ENCODE data around the gene PARVB.

PARVB gene

GRCh38 chr22:44088976-44089570 is 65.0 kb downstream of the PARVB start:
- CTCF ChIA-PET, result interaction anchor here (1.6 to 6.3 kb wide), 2 partner anchors 95 to 538 kb away, joined by 8 to 120 read pairs; no protein-coding TSS in a partner anchor

More at GRCh38 chr22:44088976-44089570, 65.0 kb downstream of the PARVB start:
- Histone ChIP-seq H3K9me3 (ENCODE audit: control insufficient read depth, insufficient read depth, low read depth, low read length) (no peaks in the 10 kb centered on the region), H3K27ac (ENCODE audit: extremely low read depth, low read depth, low read length) (no peak overlapping the region), H3K36me3 (ENCODE audit: control insufficient read depth in 2 of 2, insufficient read depth in 1 of 2, low read length in 2 of 2) (peaks cover 0 to 4% of the 10 kb centered on the region in 2 experiments; a peak in 1 of 3 replicates), H3K4me1 (ENCODE audit: control insufficient read depth, insufficient read depth, low read length) (no peaks in the 10 kb centered on the region), H3K4me3 (ENCODE audit: low read depth, low read length) (no peak overlapping the region)
- TF ChIP-seq AEBP2 (tag by site-specific recombination; IDR thresholded peaks at IDR 0.05; ENCODE audit: borderline replicate concordance) (no peak), ZSCAN23 (tag by site-specific recombination; IDR thresholded peaks at IDR 0.05) (no peak), OVOL3 (tag by site-specific recombination; IDR thresholded peaks at IDR 0.05) (no peak), CTCF (tag by site-specific recombination; IDR thresholded peaks at IDR 0.05) (no peak), ZNF174 (tag by site-specific recombination; IDR thresholded peaks at IDR 0.05) (no peak), ZNF146 (tag by site-specific recombination; IDR thresholded peaks at IDR 0.05) (no peak), REST (tag by site-specific recombination; IDR thresholded peaks at IDR 0.05) (no peak), ZNF530 (tag by site-specific recombination; IDR thresholded peaks at IDR 0.05; ENCODE audit: low read depth) (no peak), ZNF639 (tag by site-specific recombination; IDR thresholded peaks at IDR 0.05) (no peak), GFI1B (tag by site-specific recombination; IDR thresholded peaks at IDR 0.05) (no peak), ZNF785 (tag by site-specific recombination; IDR thresholded peaks at IDR 0.05) (no peak), GLI2 (tag by site-specific recombination; IDR thresholded peaks at IDR 0.05; ENCODE audit: borderline replicate concordance, low read depth) (no peak), ZNF626 (tag by site-specific recombination; IDR thresholded peaks at IDR 0.05) (no peak), ZSCAN16 (tag by site-specific recombination; IDR thresholded peaks at IDR 0.05) (no peak), ZNF121 (tag by site-specific recombination; IDR thresholded peaks at IDR 0.05) (no peak), ZNF660 (tag by site-specific recombination; IDR thresholded peaks at IDR 0.05) (no peak)
- POLR2A ChIA-PET, result no interaction called here

Measured in HEK293 (cell line).